H1 (cell line): ENCODE measurements around the gene TFAP2A. TPM values are rescaled to one million over a fixed set of nuclear protein-coding genes. Genes with fewer than 3 reads are reported as not detected.
A peak's percentile ranks its signal among the peaks of the same experiment; 100 is the strongest.

ENCODE experiments used
- ASH2L ChIP-seq: fragments of 200-600, 300-600 bp; sonication (generic); IDR thresholded peaks from one replicate; pipeline ENCODE4 v1.7.1; 2017; ENCODE audit warnings: low read length
- ATF3 ChIP-seq: IDR thresholded peaks from 2 replicates; pipeline ENCODE4 v1.6.1; 2011; ENCODE audit warnings: low read depth, mild to moderate bottlenecking, low read length; ENCODE audit not compliant: insufficient read depth
- BRCA1 ChIP-seq: IDR thresholded peaks from 2 replicates; pipeline ENCODE4 v1.6.1; 2012; ENCODE audit warnings: low read depth, low read length, improper control_type of control experiment
- CBX8 ChIP-seq: fragments of 300-800, 300-1000 bp; sonication (generic); IDR thresholded peaks from 2 replicates; pipeline ENCODE4 v1.7.1; 2016; ENCODE audit warnings: low read depth, low read length, borderline replicate concordance
- CREB1 ChIP-seq: IDR thresholded peaks from 2 replicates; pipeline ENCODE4 v1.6.1; 2012; ENCODE audit warnings: inconsistent platforms
- CTBP2 ChIP-seq: IDR thresholded peaks from 2 replicates; pipeline ENCODE4 v1.7.0; 2011; ENCODE audit warnings: borderline replicate concordance, mild to moderate bottlenecking, moderate library complexity, mixed read lengths, low read length; ENCODE audit not compliant: insufficient read depth, insufficient read length
- EGR1 ChIP-seq: IDR thresholded peaks from 2 replicates; pipeline ENCODE4 v1.6.1; 2011; ENCODE audit warnings: low read depth, low read length, borderline replicate concordance
- EZH2 ChIP-seq: fragments of 200-600 bp; sonication (generic); IDR thresholded peaks from 2 replicates; pipeline ENCODE4 v1.7.1; 2012; ENCODE audit warnings: low read depth, mild to moderate bottlenecking, moderate library complexity, low read length, inconsistent platforms; ENCODE audit not compliant: severe bottlenecking
- FOSL1 ChIP-seq: IDR thresholded peaks from 2 replicates; pipeline ENCODE4 v1.6.1; 2011; ENCODE audit warnings: mild to moderate bottlenecking, low read depth, low read length, moderate library complexity; ENCODE audit not compliant: insufficient read depth
- HDAC6 ChIP-seq: IDR thresholded peaks from one replicate; pipeline ENCODE4 v1.7.1; 2012; ENCODE audit warnings: low read depth, mild to moderate bottlenecking, inconsistent platforms, low read length, moderate library complexity
- JUN ChIP-seq: IDR thresholded peaks from 2 replicates; pipeline ENCODE4 v1.6.1; 2011; ENCODE audit warnings: low read depth, mild to moderate bottlenecking, improper control_type of control experiment, low read length
- KDM1A ChIP-seq: fragments of 200-600, 300-600 bp; sonication (generic); IDR thresholded peaks from 2 replicates; pipeline ENCODE4 v1.7.1; 2016; ENCODE audit warnings: mild to moderate bottlenecking, low read length, borderline replicate concordance
- MAFK ChIP-seq: IDR thresholded peaks from 2 replicates; pipeline ENCODE4 v1.6.1; 2012; ENCODE audit warnings: low read depth, mild to moderate bottlenecking, improper control_type of control experiment, low read length
- RBBP5 ChIP-seq: IDR thresholded peaks from 2 replicates; pipeline ENCODE4 v1.7.1; 2012; ENCODE audit warnings: low read depth, mild to moderate bottlenecking, inconsistent platforms, low read length, moderate library complexity, borderline replicate concordance
- RFX5 ChIP-seq: IDR thresholded peaks from 2 replicates; pipeline ENCODE4 v1.6.1; 2011; ENCODE audit warnings: low read depth, low read length, improper control_type of control experiment, borderline replicate concordance
- RNF2 ChIP-seq: fragments of 200-900, 300-1000 bp; sonication (generic); IDR thresholded peaks from 2 replicates; pipeline ENCODE4 v1.7.1; 2016; ENCODE audit warnings: borderline replicate concordance, low read depth, mild to moderate bottlenecking, antibody characterized with exemption, low read length; ENCODE audit not compliant: poor library complexity, severe bottlenecking; ENCODE audit errors: missing control alignments
- SIN3A ChIP-seq, 2 experiments: IDR thresholded peaks in 1 of 2; conservative IDR thresholded peaks in 1 of 2; 2 replicates each; pipeline ENCODE4 v1.6.1; 2011 to 2012; ENCODE audit warnings: low read length in 2 of 2, improper control_type of control experiment in 1 of 2, low read depth in 1 of 2, mild to moderate bottlenecking in 1 of 2
- SIRT6 ChIP-seq: IDR thresholded peaks from one replicate; pipeline ENCODE4 v1.7.1; 2012; ENCODE audit warnings: low read length, inconsistent platforms
- SUZ12 ChIP-seq: fragments of 200-600 bp; sonication (generic); IDR thresholded peaks from 2 replicates; pipeline ENCODE4 v1.6.1; 2012; ENCODE audit warnings: mild to moderate bottlenecking, inconsistent platforms, low read length, moderate library complexity, mixed read lengths
- TAF7 ChIP-seq: optimal IDR thresholded peaks from 2 replicates; pipeline ENCODE3; 2011; ENCODE audit warnings: low read depth, mild to moderate bottlenecking, inconsistent platforms, low read length, moderate library complexity, borderline replicate concordance
- TBP ChIP-seq: IDR thresholded peaks from 2 replicates; pipeline ENCODE4 v1.6.1; 2011; ENCODE audit warnings: low read depth, low read length, improper control_type of control experiment
- TEAD4 ChIP-seq: IDR thresholded peaks from 2 replicates; pipeline ENCODE4 v1.6.1; 2012; ENCODE audit warnings: low read depth, low read length, inconsistent platforms, mixed read lengths
- ZNF274 ChIP-seq: IDR thresholded peaks from 2 replicates; pipeline ENCODE4 v1.7.0; 2012; ENCODE audit warnings: low read length, borderline replicate concordance; ENCODE audit errors: extremely low read depth
- polyA plus RNA-seq, 7 experiments: library from polyadenylated mRNA; depleted of rRNA in 3 of 7; stranded (reverse) in 5 of 7; unstranded in 2 of 7; fragments of >200 nt in 5 of 7; fragments of 200-250 nt in 2 of 7; gene quantifications; 1 replicate in 5 of 7; 2 replicates in 1 of 7; 4 replicates in 1 of 7; pipeline versions ENCODE4 v1.2.1 to v1.2.3, GENCODE V29; 2011 to 2013; ENCODE audit warnings: missing spikeins in 2 of 7, mixed read lengths in 2 of 7
- total RNA-seq: library from RNA; stranded (reverse); fragmentation: NEBNext Ultra II Directional; extraction: Animal tissue kit (Norgen Biotek cat#: 25700); gene quantifications from 2 replicates; pipeline ENCODE4 v1.2.1, GENCODE V29; 2021

Gene TFAP2A
- total and polyA plus RNA-seq, 2 of the 8 experiments (the other 6 are each of a cell fraction or from before 2014, with no cell fraction given), result 0.23 TPM; not detected in 1

DNA sequence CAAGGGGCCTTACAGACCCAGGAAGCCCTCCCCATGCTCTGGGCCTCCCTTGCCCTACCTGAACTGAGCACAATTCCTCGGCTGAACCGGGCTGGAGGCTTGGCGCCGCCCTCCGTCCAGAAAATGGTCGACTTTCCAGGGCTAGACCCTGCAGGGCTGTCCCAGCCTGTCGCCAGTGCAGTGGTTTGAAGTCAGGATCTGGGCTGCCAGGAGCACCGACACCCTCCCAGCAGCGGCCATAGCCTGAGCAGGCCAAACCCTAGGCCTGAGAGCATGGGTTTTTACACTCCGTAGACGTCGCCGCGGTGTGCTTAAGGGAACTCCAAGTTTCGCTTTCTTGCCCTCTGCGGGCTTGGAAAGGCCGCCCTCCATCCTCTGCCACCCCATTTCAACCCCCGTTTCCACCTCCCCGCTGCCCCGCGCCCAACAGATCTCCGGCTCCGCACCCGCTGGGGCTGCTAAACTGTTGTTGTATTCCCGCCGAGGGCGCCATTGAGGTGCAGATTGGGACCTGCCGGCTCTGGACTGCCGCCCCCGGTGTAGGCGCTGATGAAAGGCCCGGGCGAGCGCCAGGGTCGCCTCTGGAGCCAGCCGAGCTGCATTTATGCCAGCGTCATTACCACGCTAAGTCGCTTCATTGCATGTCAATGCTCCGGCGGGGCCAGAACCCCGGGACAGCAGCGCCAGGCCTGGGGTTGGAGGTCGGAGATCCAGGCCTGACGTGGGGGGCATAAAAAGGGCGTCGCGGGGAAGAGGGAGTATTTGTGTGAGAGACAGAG is 2.2 kb upstream of the TFAP2A start (continued):
- TF ChIP-seq KDM1A, result peak; percentile 78; the same call in 1 of the 2 replicates
- peak; percentile 94 for TF ChIP-seq EGR1
- TF ChIP-seq FOSL1, result no peak
- TF ChIP-seq TEAD4, result no peak
- TF ChIP-seq TBP, result no peak
- TF ChIP-seq ATF3, result no peak
- no peak for TF ChIP-seq TAF7
- TF ChIP-seq RFX5, result no peak
- no peak for TF ChIP-seq EZH2
- TF ChIP-seq CREB1, result peak; percentile 64; the same call in 1 of the 2 replicates
- no peak for TF ChIP-seq MAFK
- TF ChIP-seq JUN, result no peak
- peak; percentile 8; the same call in 1 of the 2 replicates for TF ChIP-seq RBBP5
- peak; percentile 69 for TF ChIP-seq ASH2L
- peak; percentile 42 for TF ChIP-seq SUZ12
- TF ChIP-seq ZNF274, result no peak
- no peak for TF ChIP-seq CBX8
- no peak for TF ChIP-seq BRCA1
- TF ChIP-seq HDAC6, result no peak
- TF ChIP-seq SIN3A (conservative IDR thresholded peaks at IDR 0.05 in 1 of 2, IDR thresholded peaks at IDR 0.05 in 1 of 2; ENCODE audit: low read depth in 1 of 2, low read length in 2 of 2), result no peak
- TF ChIP-seq SIRT6, result no peak
- peak; percentile 99 for TF ChIP-seq CTBP2
- no peak for TF ChIP-seq RNF2
